ENCODE results near the gene TSPAN8.

- no peak for TF ChIP-seq CTCF (IDR thresholded peaks at IDR 0.05)
- TF ChIP-seq POLR2AphosphoS5 (IDR thresholded peaks at IDR 0.05): no peak
- TF ChIP-seq EP300 (IDR thresholded peaks at IDR 0.05): no peak
- TF ChIP-seq POLR2A (IDR thresholded peaks at IDR 0.05; ENCODE audit: low read depth): no peak
Observed at GRCh38 chr12:71169286-71169685, 11.5 kb upstream of the TSPAN8 start.
